HG02588 (cell line): ENCODE results near the gene STARD10.
A peak's percentile ranks its signal among the peaks of the same experiment; 100 is the strongest.

ENCODE experiments used
- ATAC-seq: cut with Tn5 transposase; IDR thresholded peaks from one replicate; pipeline ENCODE4 v1.9.1; 2021; ENCODE audit warnings: mild to moderate bottlenecking, moderate library complexity; ENCODE audit not compliant: unreplicated experiment

Gene STARD10

DNA sequence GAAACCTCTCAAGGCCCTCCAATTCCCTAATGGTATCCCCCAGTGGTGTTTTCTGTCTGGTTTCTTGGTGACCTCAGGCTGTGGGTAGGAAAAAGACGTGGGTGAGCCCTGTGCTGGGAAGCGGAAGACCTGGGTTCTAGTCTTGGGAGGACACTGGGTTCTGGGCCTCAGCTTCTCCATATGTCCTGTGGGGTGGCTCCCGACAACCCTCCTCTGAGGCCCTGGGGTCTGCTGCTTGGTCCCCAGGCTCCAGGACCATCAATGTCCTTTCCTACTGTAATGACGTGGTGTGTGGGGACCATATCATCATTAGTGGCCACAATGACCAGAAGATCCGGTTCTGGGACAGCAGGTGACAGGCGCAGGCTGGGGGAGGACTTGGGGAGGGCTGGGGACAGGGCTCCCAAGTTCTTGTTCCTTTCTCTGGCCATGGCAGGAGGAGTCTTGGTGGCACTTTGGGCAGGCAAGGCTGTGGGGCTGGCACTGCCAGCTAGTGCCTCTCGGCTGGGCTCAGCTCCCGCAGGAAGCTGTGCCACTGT is 33.2 kb upstream of the STARD10 start:
- ATAC-seq = no peak

DNA sequence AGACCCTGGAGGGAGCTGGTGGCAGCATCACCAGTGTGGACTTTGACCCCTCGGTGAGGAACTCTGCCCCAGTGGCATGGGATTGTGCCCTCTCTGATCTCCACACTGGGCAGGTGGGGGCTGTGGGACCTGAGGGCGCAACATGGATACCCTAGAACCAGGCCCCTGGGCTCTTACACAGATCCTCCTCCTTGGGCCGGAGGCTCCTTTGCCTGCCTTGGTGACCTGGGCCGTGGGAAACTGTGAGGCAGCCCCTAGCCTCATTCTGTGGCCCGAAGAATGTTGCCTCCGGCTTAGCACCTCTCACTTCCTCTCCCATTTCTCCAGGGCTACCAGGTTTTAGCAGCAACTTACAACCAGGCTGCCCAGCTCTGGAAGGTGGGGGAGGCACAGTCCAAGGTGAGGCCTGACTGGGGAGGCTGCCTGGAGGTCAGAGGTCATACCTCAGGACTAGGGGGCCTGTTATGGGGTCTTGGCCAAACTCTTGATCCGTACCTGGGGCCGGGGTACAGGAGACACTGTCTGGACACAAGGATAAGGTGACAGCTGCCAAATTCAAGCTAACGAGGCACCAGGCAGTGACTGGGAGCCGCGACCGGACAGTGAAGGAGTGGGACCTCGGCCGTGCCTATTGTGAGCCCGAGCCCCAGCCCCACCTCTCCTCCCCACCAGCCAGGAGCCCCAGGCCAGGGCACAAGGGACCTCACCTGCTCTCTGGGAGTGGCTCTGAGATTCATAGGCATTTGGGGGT is 32.5 kb upstream of the STARD10 start:
- ATAC-seq = no peak

DNA sequence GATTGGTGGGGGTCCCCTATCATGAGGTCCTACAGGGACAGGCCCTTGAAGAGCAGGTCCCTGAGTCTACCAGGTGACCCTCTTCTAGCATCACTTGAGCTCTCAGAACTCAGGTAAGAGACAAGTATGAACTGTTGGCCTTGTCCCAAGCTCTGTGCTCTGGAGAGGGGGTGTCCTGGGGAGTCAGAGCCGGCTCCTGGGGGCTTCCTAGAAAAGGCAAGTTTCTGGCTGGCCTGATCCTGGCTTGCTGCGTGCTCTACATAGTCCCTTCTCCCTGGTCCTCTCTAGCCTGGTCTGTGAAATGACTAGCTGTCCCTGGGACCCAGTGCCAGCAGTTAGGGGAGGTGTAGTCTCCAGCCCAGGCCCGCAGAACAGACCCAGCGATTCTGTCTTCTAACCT is 31.8 kb upstream of the STARD10 start:
- no peak for ATAC-seq

DNA sequence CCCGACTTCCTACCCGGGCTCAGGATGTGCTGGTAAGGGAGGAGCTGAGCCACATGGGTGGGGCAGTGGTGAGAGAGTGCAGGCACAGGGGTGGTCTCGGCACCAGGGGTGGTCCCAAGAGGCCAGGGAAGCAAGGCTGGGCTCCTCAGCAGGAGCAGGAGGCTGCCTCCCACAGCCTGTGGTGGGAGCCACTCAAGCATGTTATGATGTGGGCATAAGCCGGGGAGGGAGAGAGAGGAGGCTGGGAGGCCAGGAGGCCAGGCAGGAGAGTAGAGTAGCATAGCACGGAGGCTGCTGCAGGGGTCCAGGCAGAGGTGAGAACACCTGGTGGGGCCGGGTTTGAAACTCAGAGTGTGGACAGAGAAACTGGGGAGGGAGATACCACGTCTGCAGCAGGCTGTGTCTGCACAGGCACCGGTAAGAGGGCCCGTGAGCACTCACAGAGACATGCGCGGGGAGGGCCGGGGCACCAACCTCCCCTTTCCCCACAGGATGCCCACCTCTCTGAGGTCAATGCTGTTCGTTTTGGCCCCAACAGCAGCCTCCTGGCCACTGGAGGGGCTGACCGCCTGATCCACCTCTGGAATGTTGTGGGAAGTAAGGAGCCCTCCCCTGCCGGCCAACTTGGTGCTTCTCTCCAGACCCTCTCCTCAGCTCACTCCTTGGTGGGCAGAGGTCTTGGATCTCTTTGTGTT is 31.1 kb upstream of the STARD10 start:
- no peak for ATAC-seq

DNA sequence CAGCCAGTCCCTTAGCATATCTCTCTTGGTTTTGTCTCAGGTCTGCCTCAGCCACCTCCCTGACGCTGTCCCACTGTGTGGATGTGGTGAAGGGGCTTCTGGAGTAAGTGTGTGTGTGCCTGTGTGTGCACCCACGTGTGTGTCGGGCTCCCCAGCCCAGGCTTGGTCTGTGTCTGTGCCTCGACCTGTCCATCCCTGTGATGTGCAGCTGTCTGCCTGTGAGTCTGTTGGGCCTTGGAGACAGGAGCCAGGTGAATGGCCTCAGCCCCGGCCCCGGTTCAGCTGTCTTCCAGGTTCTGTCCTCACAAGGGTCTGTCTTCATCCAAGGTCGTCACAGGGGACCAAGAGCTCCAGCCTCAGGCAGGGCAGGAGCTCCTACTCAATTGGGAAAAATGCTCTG is 30.2 kb upstream of the STARD10 start:
- no peak for ATAC-seq

DNA sequence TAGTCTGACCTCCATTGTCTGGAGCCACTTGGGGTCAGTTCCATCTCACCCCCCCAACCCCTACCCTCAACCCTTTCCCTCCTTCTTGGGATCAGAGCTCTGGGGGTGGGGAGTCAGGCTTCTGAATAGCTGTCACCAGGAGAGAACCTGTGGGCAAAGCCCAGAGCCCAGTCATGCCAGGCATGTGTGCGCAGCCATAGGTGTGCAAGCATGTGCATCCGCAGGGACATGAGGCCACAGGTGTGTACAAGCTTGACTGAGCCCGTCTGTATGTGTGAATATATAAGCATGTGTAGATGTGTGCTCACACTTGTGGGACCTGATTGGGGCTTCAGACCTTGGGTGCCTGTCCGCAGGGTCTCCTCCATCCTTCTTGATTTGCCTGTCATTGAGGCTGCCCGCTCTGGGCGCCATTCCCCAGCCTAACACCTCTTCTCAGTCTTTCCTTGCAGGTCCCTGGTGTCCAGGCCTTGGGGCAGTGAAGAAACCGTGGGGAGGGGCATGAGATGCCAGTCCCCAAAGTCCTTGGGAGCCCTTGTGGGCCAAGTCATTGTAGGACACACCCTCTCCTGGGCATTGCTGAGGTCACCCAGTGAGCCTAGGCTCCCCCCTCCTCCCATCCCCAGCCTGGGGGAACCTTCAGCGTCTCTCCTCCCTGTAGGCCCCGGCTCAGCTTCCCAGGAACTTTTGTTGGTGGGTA is 29.4 kb upstream of the STARD10 start:
- ATAC-seq = no peak

DNA sequence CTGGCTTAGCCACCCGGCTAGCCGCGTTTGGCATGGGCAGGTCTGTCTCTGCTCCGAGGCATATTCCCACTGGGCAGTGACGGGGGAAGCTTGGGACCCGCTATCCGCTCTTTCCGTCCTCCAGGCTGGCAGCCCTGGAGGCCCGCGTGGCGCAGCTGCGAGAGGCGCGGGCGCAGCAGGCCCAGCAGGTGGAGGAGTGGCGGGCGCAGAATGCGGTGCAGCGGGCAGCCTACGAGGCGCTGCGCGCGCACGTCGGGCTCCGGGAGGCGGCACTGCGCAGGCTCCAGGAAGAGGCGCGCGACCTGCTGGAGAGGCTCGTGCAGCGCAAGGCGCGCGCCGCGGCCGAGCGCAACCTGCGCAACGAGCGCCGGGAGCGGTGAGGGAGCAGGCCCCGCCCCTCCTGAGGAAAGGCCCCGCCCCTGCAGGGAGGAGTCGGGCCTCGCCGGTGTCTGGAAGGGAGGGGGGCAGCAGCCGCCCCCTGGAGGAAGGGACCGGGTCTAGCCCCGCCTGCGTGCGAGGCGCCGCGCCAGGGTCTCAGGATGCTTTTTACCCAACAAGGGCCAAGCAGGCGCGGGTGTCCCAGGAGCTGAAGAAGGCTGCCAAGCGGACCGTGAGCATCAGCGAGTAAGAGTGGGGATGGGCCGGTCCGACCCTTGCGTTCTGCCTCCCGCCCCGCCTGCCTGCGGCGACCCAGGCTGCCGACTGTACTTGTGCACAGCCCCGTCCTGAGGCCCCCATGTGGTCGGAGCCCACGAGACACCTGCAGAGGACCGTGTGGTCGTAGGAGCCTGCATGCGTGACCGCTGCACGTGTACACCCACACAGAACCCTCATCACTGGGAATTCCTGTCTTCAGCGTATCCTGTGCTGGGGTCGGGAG is 28.3 kb upstream of the STARD10 start:
- no peak for ATAC-seq

DNA sequence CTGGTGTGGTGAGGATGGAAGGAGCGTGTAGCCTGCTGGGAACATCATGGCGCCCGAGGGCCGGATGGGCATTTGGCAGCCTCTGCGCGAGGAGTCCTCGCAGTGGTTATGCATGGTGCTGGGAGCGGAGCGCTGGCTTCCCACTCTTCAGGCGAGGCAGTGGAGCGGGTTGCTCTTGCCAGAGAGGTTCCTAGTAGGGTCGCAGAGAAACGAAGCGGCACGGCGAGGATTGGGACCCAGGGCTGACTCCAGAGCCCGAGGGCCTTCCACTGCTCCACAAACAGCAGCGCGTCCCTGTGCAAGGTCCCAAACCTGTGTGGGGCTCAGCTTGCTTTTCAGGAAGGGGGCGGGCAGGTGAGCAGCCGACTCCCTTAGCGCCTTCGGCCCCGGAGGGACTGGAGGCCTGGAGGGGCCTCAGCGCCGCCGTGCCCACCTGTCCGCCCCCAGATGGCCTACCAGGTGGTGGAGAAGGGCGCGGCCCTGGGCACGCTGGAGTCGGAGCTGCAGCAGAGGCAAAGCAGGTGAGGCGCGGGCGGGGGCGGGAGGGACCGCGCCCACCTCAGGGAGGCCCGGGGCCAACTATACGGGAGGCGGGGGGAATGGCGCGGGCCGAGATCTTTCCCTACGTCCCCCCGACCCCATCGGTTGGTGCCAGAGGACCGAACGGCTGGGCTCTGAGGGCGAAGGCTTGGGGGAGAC is 27.5 kb upstream of the STARD10 start:
- no peak for ATAC-seq

DNA sequence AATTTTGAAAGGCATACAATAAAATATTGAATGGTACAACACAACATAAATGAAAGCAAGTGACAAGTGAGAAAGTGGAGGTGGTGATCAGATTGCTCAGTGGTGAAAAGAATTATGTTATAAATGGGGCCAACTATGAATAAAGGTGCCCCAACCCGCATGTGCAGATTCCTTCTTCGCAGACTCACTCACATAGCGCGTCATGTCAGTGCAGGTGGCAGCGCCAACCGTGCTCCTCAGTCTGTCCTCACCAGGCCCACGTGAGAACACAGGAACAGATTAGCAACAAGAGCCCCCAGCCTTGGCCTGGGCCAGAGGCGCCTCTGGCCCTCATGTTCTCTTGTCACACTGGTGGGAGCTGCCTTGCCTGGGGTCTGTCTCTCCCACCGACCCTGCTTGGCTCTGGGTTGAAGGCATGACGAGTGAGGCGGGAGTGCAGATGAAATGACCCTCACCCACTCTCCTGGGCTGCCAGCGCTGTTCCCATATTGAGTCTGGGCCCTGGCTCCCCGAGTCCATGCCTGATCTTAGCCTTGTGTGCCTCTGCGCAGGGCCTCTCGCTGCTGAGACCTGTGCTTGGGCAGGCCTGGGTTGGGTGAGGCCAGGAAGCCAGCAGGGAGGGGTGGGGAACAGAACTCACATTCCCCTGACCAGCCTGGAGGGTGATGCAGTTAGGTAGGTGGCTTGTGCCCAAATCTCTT is 26.7 kb upstream of the STARD10 start:
- ATAC-seq = no peak

DNA sequence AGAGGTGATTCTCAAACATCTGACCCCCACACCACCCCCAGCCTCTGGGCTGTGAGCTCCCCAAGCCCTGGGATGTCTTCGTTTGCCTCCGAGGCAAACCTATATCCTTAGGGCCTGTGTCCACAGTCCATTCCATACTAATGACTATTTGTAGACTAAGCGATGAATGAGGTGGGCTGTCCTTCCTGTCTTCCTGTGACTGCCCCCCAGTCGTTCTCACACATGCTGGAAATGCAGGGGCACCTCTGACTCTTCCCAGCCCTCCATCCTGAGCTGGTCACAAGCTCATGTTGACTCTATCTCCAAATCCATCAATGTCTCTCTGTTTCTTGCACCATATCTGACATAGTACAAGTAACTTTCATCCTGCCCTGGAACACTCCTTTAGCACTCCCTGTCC is 25.1 kb upstream of the STARD10 start:
- no peak for ATAC-seq

DNA sequence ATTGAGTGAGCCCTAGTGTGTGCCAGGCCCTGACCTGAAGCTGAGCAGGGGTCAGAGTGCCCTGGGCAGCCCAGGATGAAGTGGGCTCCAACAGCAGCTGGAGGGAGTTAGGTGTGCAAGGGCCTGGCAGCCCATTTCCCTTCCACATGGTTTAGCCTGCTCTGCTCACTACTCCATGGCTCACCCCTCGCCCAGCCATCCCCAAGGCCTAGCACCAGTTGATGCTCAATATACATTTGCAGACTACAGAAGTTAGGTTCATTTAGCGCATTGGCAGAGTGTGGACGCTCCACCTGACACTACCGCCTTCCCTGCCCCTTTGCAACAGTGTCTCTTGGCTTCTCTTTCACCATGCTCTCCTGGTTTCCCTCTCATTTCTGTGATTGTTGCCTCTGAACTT is 24.1 kb upstream of the STARD10 start:
- ATAC-seq = no peak

DNA sequence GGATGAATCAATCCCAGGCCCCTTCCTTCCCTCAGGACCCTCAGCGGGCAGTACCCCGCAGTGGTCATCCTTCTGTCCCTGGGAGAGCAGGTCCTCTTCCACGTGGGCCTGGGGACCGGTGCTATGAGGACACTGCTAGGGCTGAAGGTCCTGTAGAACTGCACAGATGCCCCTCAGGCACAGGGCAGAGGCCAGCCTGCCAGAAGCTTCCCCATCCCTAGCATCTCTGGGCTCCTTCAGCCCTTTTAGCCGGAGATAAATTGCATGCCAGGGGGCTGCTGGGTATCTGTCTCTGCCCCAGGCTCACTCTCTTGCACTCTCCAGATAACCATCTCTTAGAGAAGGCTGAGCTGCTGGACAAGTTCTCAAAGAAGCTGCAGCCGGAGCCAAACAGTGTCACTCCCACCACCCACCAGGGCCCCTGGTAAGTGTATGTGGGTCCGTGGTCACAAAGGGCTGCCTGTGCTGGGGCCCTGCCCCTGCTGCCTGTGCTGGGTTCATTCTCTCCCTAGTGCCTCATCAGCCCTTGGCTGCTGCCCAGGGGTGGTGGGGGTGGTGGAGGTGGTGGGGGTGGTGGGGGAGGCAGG is 22.6 kb upstream of the STARD10 start:
- no peak for ATAC-seq

DNA sequence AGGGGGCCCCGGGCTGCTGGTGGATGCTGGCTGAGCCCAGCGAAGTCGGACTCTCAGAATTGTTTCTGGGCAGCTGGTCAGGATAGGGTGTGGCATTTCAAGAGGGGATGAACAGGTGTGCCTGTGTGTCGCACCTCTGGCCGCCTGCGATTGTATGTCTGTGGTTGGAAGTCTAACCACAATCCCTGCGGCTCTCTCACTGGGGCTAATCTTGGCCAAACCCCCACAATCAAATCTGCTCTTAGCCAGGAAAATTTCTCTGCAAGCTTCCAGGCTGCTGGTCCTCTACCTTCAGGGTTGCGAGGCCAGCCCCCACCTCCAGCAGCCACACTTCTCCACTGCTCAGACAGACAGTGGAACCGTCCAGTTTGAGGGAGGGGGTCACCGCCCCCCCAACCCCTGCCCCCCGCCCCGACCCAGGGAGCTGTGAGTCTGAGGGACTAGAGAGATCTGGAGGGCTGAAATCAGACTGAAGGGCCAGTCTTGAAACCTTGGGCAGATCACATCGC is 21.3 kb upstream of the STARD10 start:
- ATAC-seq = no peak

DNA sequence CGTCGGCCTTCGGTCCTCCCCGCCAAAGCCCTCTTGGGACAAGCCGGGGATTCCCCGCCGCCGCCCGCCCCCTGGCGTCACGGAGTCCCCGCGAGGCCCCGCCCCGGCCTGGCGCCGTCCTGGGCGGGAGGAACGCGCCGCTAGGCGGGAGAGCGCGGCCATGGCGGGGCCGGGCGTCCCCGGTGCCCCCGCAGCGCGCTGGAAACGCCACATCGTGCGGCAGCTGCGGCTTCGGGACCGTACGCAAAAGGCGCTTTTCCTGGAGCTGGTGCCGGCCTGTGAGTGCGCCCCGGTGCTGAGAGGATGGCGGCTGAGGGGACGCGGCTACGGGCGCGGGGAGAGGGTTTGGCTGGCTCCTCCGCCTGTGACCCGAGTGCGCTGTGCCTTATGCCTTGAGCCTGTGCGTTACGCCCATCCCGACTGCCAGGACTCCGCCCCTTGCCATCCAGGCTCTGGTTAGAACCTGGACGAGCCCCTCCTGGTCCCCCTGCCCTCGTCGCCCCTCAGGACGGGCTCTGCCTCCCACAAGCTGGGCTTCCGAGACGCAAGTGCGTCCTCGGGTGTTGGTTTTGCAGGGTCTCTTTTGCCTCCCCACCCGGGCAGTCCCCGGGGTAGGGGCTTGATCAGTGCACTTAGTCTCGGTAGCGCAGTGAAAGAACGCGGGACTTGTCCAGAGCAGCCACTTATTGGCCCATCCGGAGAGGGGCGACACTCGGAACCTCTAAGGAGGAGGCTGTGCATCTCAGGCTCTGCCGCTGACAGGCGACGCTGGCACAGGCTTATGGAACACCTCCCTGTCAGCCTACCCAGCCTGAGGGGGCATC is 20.7 kb upstream of the STARD10 start, which contains the start of gene ATG16L2:
ATG16L2 (plus strand) TSS at position 126 of the 824 bp plus-strand sequence; CDS start at position 161, 35 bp downstream.
- ATAC-seq = peak; percentile 62

DNA sequence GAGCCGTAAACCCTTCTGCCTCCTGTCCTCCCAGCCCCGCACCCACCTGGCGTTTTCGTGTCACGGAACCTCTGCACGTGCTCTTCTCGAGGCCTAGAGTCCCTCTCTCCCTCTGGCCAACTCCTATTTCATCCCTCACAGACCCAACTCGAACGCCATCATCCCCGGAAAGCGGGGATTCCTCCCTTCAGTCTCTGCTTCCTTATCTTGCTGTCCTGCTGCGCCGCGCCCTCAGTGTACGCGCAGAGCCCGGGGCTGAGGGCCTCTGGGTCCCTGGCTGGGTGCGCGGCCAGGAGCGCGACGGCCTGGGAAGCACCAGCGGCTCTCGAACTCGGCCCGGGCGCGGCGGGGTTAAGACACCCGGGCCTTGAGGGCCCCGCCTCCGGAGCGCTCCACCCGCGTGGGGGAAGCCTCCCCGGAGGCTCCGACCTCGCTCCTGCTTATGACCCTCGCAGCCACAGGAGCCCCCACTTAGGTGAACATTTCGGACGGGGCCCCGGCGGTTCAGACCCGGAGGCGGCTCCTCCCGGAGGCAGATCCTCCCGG is 20.0 kb upstream of the STARD10 start:
- ATAC-seq = peak; percentile 53

DNA sequence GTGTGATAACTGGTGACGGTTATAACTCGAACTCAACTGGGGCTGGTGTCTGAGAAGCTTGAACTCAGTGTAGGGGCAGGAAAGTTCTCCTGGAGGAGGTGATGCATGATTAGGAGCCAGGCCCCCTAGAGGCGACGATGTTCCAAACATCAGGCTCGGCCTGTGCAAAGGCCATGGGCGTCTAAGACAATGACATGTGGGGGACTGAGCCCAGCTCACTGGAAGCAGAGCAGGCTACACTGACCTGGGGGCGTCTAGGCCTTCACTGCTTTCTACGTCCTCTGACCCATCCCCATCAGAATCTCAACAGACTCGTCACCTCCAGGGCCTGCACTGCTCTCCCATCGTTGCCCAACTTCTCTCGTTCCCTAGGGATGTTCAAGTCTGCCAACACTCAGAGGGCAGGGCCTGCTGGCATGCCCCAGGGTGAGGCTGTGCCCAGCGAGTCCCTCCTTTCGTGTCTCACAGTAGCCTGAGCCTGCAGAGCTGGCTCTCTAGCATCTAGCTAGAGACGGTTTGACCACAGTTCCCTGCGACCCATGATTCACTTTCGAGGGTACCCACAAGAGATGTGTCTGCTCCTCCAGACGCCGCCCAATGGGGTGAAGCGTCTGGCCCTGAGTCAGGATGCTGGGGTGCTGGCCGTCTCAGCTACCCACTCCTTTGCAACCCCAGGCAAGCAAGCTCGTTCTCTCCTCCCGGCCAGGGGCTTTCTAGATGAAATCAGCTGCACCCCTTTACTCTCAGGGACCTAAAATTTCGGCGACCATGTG is 19.3 kb upstream of the STARD10 start:
- ATAC-seq = no peak

DNA sequence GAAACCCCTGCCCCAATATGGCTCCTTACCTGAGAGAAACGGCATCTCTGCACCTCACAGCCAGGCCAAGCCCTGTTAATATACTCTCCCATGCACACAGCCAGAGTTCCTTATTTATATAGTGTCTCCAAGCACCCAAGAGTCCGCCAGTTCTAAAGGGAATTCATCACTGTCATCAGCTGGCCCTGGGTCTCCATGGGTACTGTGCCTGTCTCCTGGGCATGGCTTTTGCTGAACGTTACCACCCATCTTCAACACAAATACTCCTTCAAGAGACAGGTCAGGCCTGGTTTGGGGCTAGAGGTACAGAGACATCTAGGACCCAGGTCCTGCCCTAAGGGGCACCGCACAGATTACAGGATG is 18.7 kb upstream of the STARD10 start:
- no peak for ATAC-seq
